Stimulated activated CD8-positive, alpha-beta memory T cell treated with anti-CD3 and anti-CD28 coated beads, Interleukin-15, amount 100 ng/mL, for 48 hours (primary cell): ENCODE data around the gene TRPC4AP.

Source experiments
- DNase-seq, 2 donors: peaks; one replicate each; pipeline ENCODE4 v3.0.0-alpha.2; 2020; ENCODE audit warnings: low read depth in 2 of 2

TRPC4AP gene

GRCh38 chr20:35001596-35002362 is 90.8 kb downstream of the TRPC4AP start:
- no peak for DNase-seq

GRCh38 chr20:35000922-35001595 is 91.5 kb downstream of the TRPC4AP start:
- DNase-seq: no peak

GRCh38 chr20:35000311-35000921 is 92.2 kb downstream of the TRPC4AP start:
- no peak for DNase-seq

- no peak for DNase-seq
These were observed 92.8 kb downstream of the TRPC4AP start for GRCh38 chr20:34999782-35000181.

- no peak for DNase-seq
These were observed 93.6 kb downstream of the TRPC4AP start for GRCh38 chr20:34999021-34999451.

GRCh38 chr20:34998331-34998950 is 94.2 kb downstream of the TRPC4AP start:
- DNase-seq: no peak

- no peak for DNase-seq
These were observed 94.8 kb downstream of the TRPC4AP start for GRCh38 chr20:34997774-34998173.

- DNase-seq: peak in 1 of 2 donors; percentile 18
These were observed 95.5 kb downstream of the TRPC4AP start for GRCh38 chr20:34997131-34997561.

- no peak for DNase-seq
These were observed 96.2 kb downstream of the TRPC4AP start for GRCh38 chr20:34996243-34997028.

GRCh38 chr20:34995696-34996095 is 96.9 kb downstream of the TRPC4AP start:
- no peak for DNase-seq

GRCh38 chr20:34995192-34995591 is 97.4 kb downstream of the TRPC4AP start:
- no peak for DNase-seq

- DNase-seq: no peak
These were observed 98.0 kb downstream of the TRPC4AP start for GRCh38 chr20:34994509-34995131.

- no peak for DNase-seq
These were observed 98.6 kb downstream of the TRPC4AP start for GRCh38 chr20:34993941-34994508.

GRCh38 chr20:34992751-34993417 is 99.7 kb downstream of the TRPC4AP start:
- no peak for DNase-seq

- DNase-seq: no peak
These were observed 101.9 kb downstream of the TRPC4AP start for GRCh38 chr20:34990661-34991214.

- DNase-seq: no peak
These were observed 102.4 kb downstream of the TRPC4AP start for GRCh38 chr20:34990231-34990630.

GRCh38 chr20:34989670-34990069 is 102.9 kb downstream of the TRPC4AP start:
- DNase-seq: no peak

GRCh38 chr20:34989118-34989517 is 103.5 kb downstream of the TRPC4AP start:
- DNase-seq: no peak

GRCh38 chr20:34988191-34988540 is 104.4 kb downstream of the TRPC4AP start:
- no peak for DNase-seq
